Parathyroid adenoma (tissue), 2 donors: ENCODE results near the gene TMEM129.

Experiments used
- H2AFZ ChIP-seq: fragments of 300-600 bp; sonication (generic); one replicate; pipeline ENCODE4 v1.7.0; 2017; ENCODE audit warnings: antibody characterized with exemption, mild to moderate bottlenecking
- H3K27ac ChIP-seq: fragments of 300-600 bp; sonication (generic); one replicate; pipeline ENCODE4 v1.7.0; 2017
- H3K27me3 ChIP-seq: fragments of 300-600 bp; sonication (generic); one replicate; pipeline ENCODE4 v1.7.0; 2017; ENCODE audit warnings: low read length; ENCODE audit not compliant: control insufficient read depth, insufficient read depth
- H3K36me3 ChIP-seq: fragments of 300-600 bp; sonication (generic); one replicate; pipeline ENCODE4 v1.7.0; 2017; ENCODE audit warnings: low read length; ENCODE audit not compliant: control insufficient read depth, insufficient read depth
- H3K4me1 ChIP-seq: fragments of 300-600 bp; sonication (generic); one replicate; pipeline ENCODE4 v1.7.0; 2017; ENCODE audit warnings: control low read depth
- H3K4me2 ChIP-seq: fragments of 300-600 bp; sonication (generic); one replicate; pipeline ENCODE4 v1.7.0; 2017; ENCODE audit warnings: low read length
- H3K4me3 ChIP-seq: fragments of 300-600 bp; sonication (generic); one replicate; pipeline ENCODE4 v1.7.0; 2017; ENCODE audit warnings: low read depth, low read length
- H3K79me2 ChIP-seq: fragments of 300-600 bp; sonication (generic); one replicate; pipeline ENCODE4 v1.7.0; 2017; ENCODE audit warnings: control low read depth
- H3K9ac ChIP-seq: fragments of 300-600 bp; sonication (generic); one replicate; pipeline ENCODE4 v1.7.0; 2017; ENCODE audit warnings: mild to moderate bottlenecking
- H3K9me3 ChIP-seq: fragments of 300-600 bp; sonication (generic); one replicate; pipeline ENCODE4 v1.7.0; 2017; ENCODE audit warnings: low read length; ENCODE audit not compliant: control insufficient read depth
- CTCF ChIP-seq: fragments of 300-600 bp; sonication (generic); IDR thresholded peaks from one replicate; pipeline ENCODE4 v1.7.0; 2017; ENCODE audit warnings: antibody characterized with exemption, mild to moderate bottlenecking
- donor health status: primary hyperparathyroidism.

Gene TMEM129

GRCh38 chr4:1720163-1720983, 750 bp downstream of the TMEM129 start:
- peaks cover 3% of the 10 kb centered on the region for H3K79me2 ChIP-seq
- TF ChIP-seq CTCF = no peak
- peak overlapping the region; percentile 69 for H2AFZ ChIP-seq
- no peaks in the 10 kb centered on the region for H3K27me3 ChIP-seq
- H3K4me3 ChIP-seq = peak overlapping the region; percentile 75
- H3K4me1 ChIP-seq = no peaks in the 10 kb centered on the region
- no peaks in the 10 kb centered on the region for H3K36me3 ChIP-seq
- H3K4me2 ChIP-seq = peak overlapping the region; percentile 95
- peak overlapping the region; percentile 80 for H3K27ac ChIP-seq
- H3K9me3 ChIP-seq = no peaks in the 10 kb centered on the region
- no peak overlapping the region for H3K9ac ChIP-seq

GRCh38 chr4:1718095-1718850, 2.9 kb downstream of the TMEM129 start:
- Histone ChIP-seq H2AFZ (no peak overlapping the region), H3K4me3 (no peak overlapping the region), H3K9me3 (no peaks in the 10 kb centered on the region), H3K27me3 (no peaks in the 10 kb centered on the region), H3K36me3 (no peaks in the 10 kb centered on the region), H3K27ac (no peak overlapping the region), H3K9ac (no peak overlapping the region), H3K4me1 (no peaks in the 10 kb centered on the region), H3K4me2 (no peak overlapping the region), H3K79me2 (peaks cover 3% of the 10 kb centered on the region)
- no peak for TF ChIP-seq CTCF

GRCh38 chr4:1717129-1718094, 3.7 kb downstream of the TMEM129 start:
- no peaks in the 10 kb centered on the region for H3K4me1 ChIP-seq
- no peak overlapping the region for H2AFZ ChIP-seq
- no peak overlapping the region for H3K27ac ChIP-seq
- no peaks in the 10 kb centered on the region for H3K36me3 ChIP-seq
- H3K4me3 ChIP-seq = no peak overlapping the region
- H3K79me2 ChIP-seq = peaks cover 3% of the 10 kb centered on the region
- H3K9me3 ChIP-seq = no peaks in the 10 kb centered on the region
- no peak overlapping the region for H3K9ac ChIP-seq
- H3K4me2 ChIP-seq = no peak overlapping the region
- no peaks in the 10 kb centered on the region for H3K27me3 ChIP-seq
- no peak for TF ChIP-seq CTCF

- Histone ChIP-seq H3K9me3 (no peaks in the 10 kb centered on the region), H3K36me3 (no peaks in the 10 kb centered on the region), H3K4me2 (no peak overlapping the region), H3K4me3 (no peak overlapping the region), H2AFZ (no peak overlapping the region), H3K4me1 (no peaks in the 10 kb centered on the region), H3K27ac (no peak overlapping the region), H3K9ac (no peak overlapping the region), H3K79me2 (peaks cover 3% of the 10 kb centered on the region), H3K27me3 (no peaks in the 10 kb centered on the region)
- TF ChIP-seq CTCF = no peak
Observed at GRCh38 chr4:1716065-1716945, 4.8 kb downstream of the TMEM129 start.
